NT2/D1 (cell line): ENCODE measurements around the gene PAFAH2.

ENCODE experiments used
- YY1 ChIP-seq: IDR thresholded peaks from 2 replicates; pipeline ENCODE4 v1.6.1; 2011; ENCODE audit not compliant: insufficient read length, insufficient read depth
- ZNF274 ChIP-seq: IDR thresholded peaks from 2 replicates; pipeline ENCODE4 v1.6.1; 2011; ENCODE audit warnings: mild to moderate bottlenecking, low read depth, low read length

- no peak for TF ChIP-seq YY1
- TF ChIP-seq ZNF274 = no peak
These were observed 46.6 kb upstream of the PAFAH2 start for GRCh38 chr1:26044414-26044813.
